Measurements from ENCODE around the gene CCDC88C.

The CCDC88C gene

DNA sequence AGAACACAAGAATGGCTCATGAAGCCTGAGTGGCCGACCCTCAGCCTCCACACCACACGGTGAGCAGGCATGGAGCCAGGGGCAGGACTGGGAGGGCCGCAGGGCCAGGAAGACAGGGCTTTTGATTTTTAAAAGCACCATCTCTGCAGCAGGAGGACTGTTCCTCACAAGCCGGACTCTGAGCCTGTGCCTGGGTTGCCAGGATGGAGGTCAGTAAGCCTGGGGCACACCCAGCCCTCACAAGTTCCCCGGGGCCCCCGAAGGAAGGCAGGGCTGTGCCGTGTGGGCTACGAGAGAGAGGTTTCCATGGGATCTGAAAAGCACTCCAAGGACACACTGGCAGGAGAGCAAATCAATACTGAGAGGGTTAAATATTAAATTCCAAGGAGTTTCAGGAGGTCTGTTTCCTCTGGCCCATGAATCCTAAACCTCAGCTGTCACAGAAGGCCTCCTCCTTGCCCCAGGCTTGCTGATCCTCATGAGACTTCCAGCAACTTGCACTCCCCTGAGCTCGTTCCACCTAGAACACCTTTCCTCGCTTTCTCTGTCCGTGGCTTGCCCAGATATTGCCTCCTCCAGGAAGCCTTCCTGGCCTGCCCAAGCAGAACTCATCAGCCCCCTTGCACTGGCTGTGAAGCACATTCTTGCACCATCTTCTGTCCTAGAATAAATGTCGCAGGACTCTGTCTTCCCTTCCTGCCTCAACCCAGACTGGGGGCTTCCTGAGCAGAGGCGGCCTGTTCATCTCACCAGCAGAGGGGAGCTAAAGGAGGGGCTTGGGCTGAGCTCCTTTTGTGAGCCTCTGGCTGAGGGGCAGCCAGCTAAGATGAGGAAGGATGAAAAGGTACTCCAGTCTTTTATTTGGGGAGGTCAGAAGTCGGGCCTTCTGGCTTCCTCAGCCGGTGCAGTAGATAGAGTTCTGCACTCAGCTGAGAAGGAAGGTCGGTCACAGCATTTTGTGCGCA, 64.6 kb downstream of the CCDC88C start:
- Histone ChIP-seq H3K27me3 (ENCODE audit: insufficient read depth, poor library complexity, severe bottlenecking) (no peaks in the 10 kb centered on the region), H3K4me3 (ENCODE audit: severe bottlenecking) (no peak overlapping the region), H3K9me3 (ENCODE audit: severe bottlenecking) (no peaks in the 10 kb centered on the region), H3K36me3 (ENCODE audit: low read depth) (no peaks in the 10 kb centered on the region), H3K27ac (ENCODE audit: poor library complexity, severe bottlenecking) (no peak overlapping the region), H3K4me1 (ENCODE audit: insufficient read depth, poor library complexity, severe bottlenecking) (peaks cover 5% of the 10 kb centered on the region)
- TF ChIP-seq, protein P1, sequence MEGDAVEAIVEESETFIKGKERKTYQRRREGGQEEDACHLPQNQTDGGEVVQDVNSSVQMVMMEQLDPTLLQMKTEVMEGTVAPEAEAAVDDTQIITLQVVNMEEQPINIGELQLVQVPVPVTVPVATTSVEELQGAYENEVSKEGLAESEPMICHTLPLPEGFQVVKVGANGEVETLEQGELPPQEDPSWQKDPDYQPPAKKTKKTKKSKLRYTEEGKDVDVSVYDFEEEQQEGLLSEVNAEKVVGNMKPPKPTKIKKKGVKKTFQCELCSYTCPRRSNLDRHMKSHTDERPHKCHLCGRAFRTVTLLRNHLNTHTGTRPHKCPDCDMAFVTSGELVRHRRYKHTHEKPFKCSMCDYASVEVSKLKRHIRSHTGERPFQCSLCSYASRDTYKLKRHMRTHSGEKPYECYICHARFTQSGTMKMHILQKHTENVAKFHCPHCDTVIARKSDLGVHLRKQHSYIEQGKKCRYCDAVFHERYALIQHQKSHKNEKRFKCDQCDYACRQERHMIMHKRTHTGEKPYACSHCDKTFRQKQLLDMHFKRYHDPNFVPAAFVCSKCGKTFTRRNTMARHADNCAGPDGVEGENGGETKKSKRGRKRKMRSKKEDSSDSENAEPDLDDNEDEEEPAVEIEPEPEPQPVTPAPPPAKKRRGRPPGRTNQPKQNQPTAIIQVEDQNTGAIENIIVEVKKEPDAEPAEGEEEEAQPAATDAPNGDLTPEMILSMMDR (IDR thresholded peaks at IDR 0.05; ENCODE audit: poor library complexity, severe bottlenecking), result no peak
- no peak for ATAC-seq (ENCODE audit: low read depth)
- DNase-seq (ENCODE audit: low spot score), result peak; percentile 49

DNA sequence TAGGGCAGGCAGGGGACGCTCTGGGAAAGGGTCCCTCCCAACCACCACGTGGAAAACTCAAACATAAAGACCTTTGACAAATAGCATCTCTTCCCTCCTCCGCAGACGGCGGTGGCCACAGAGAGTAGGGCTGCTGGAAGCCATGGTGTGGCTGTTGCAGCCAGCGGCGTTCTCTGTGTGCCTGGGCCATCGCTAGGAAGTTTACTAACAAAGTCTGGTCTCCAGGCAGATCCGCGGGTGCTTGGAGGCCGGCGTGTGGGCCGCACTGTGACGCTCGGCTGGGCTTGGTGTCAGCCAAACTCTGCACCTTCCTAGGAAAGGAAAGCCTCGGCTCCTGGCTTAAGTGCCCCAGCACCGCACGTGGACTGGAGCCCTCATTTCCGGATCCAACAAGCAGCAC, 65.6 kb downstream of the CCDC88C start:
- TF ChIP-seq, protein P1 (IDR thresholded peaks at IDR 0.05; ENCODE audit: poor library complexity, severe bottlenecking), result no peak
- peak; percentile 58 for DNase-seq (ENCODE audit: low spot score)
- H3K4me3 ChIP-seq (ENCODE audit: severe bottlenecking), result no peak overlapping the region
- no peaks in the 10 kb centered on the region for H3K9me3 ChIP-seq (ENCODE audit: severe bottlenecking)
- no peak for ATAC-seq (ENCODE audit: low read depth)
- no peaks in the 10 kb centered on the region for H3K27me3 ChIP-seq (ENCODE audit: insufficient read depth, poor library complexity, severe bottlenecking)
- no peaks in the 10 kb centered on the region for H3K36me3 ChIP-seq (ENCODE audit: low read depth)
- no peak overlapping the region for H3K27ac ChIP-seq (ENCODE audit: poor library complexity, severe bottlenecking)
- H3K4me1 ChIP-seq (ENCODE audit: insufficient read depth, poor library complexity, severe bottlenecking), result peaks cover 7% of the 10 kb centered on the region

DNA sequence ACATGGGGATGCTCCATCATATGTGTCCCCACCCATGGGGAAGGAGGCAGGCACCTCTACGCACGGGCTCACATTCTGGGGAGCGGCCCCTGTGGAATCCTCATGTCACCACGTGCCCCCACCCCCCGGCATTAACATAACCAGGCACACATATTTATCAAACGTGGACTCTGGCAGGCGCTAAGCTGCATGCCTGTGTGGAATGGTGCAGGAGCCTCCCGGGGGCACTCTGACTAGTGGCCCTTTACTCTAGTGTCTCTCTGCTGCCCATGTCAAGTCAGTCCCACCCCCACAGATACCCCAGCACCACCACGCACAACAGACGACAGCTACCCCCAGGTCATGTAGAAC, 66.1 kb downstream of the CCDC88C start:
- H3K4me1 ChIP-seq (ENCODE audit: insufficient read depth, poor library complexity, severe bottlenecking), result peaks cover 13% of the 10 kb centered on the region
- no peaks in the 10 kb centered on the region for H3K27me3 ChIP-seq (ENCODE audit: insufficient read depth, poor library complexity, severe bottlenecking)
- peak overlapping the region; percentile 3 for H3K27ac ChIP-seq (ENCODE audit: poor library complexity, severe bottlenecking)
- H3K9me3 ChIP-seq (ENCODE audit: severe bottlenecking), result no peaks in the 10 kb centered on the region
- no peak overlapping the region for H3K4me3 ChIP-seq (ENCODE audit: severe bottlenecking)
- TF ChIP-seq, protein P1 (IDR thresholded peaks at IDR 0.05; ENCODE audit: poor library complexity, severe bottlenecking), result no peak
- DNase-seq (ENCODE audit: low spot score), result peak; percentile 61
- no peaks in the 10 kb centered on the region for H3K36me3 ChIP-seq (ENCODE audit: low read depth)
- peak; percentile 10 for ATAC-seq (ENCODE audit: low read depth)

DNA sequence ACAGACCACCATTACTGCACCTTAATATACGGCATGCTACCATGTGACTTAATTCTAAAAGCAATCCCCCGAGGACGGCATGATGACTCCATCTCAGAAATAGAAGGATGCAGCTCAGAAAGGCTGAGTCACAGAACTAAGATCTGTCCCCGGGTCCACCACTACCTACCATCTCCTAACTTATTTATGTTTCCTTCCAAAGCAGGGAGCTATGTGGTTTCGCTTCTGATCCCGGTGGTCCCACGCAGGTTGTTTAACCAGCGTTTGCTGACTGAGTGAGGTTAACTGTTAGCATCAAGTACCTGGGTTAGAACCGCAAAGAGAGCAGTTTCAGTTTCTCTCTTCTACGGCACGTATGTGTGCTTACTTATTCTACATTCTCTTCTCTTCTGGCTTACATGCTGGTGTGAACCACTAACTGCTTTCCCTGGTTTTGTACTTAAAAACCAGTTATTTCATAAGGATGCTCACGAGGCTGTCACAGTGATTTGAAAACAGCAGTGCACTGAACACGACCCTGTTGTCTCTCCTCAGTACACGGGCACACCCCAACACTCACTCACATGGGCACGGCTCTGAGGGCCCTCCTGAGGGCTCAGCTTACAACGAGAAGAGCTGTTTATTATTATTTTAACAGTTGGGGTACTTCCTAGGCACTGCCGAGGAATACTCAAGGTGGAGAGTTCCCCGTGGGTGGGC, 66.7 kb downstream of the CCDC88C start:
- DNase-seq (ENCODE audit: low spot score) (peak; percentile 41), ATAC-seq (ENCODE audit: low read depth) (peak; percentile 56)
- peak overlapping the region; percentile 14 for H3K4me3 ChIP-seq (ENCODE audit: severe bottlenecking)
- H3K36me3 ChIP-seq (ENCODE audit: low read depth), result no peaks in the 10 kb centered on the region
- peak overlapping the region; percentile 3 for H3K27ac ChIP-seq (ENCODE audit: poor library complexity, severe bottlenecking)
- peaks cover 18% of the 10 kb centered on the region for H3K4me1 ChIP-seq (ENCODE audit: insufficient read depth, poor library complexity, severe bottlenecking)
- H3K9me3 ChIP-seq (ENCODE audit: severe bottlenecking), result no peaks in the 10 kb centered on the region
- TF ChIP-seq, protein P1 (IDR thresholded peaks at IDR 0.05; ENCODE audit: poor library complexity, severe bottlenecking), result no peak
- no peaks in the 10 kb centered on the region for H3K27me3 ChIP-seq (ENCODE audit: insufficient read depth, poor library complexity, severe bottlenecking)

All from RWPE2 (cell line).